HEK293 (cell line): ENCODE data around the gene PIK3R3.

Experiments used
- CTCF ChIP-seq: fragments of 450-650 bp; formaldehyde crosslinking; IDR thresholded peaks from 2 replicates; pipeline ENCODE4 v1.5.1; 2016; ENCODE audit warnings: missing biosample characterization, missing genetic modification characterization
- REST ChIP-seq: fragments of 450-650 bp; formaldehyde crosslinking; IDR thresholded peaks from 2 replicates; pipeline ENCODE4 v1.5.1; 2016; ENCODE audit warnings: missing biosample characterization, missing genetic modification characterization
- ZNF426 ChIP-seq: fragments of 450-650 bp; formaldehyde crosslinking; IDR thresholded peaks from 2 replicates; pipeline ENCODE4 v1.5.1; 2017; ENCODE audit warnings: missing biosample characterization, missing genetic modification characterization, mild to moderate bottlenecking, inconsistent platforms, moderate library complexity
- TF ChIP-seq, protein P1 (sequence below): fragments of 450-650 bp; formaldehyde crosslinking; IDR thresholded peaks from 2 replicates; pipeline ENCODE4 v1.5.1; 2016; ENCODE audit warnings: missing biosample characterization, missing genetic modification characterization

DNA sequence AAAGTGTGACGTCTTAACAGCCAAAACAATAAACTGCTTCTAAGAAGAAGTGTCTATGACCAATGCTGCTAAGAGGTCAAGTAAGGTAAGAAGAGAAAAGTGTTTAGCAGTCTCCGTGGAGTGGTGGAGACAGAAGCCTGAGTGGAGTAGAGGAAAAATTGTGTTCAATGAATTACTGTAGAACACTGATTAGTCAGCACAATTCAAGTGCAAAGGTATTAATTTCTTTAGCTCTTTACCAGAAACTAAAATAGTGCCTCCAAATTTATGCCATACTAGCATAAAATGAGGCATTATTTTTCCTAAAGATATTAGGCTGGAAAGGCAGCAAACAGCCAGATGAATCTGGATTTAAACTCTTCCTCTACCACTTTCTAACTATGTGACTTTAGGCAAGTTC lies 56.1 kb downstream of the PIK3R3 start:
- TF ChIP-seq, protein P1, sequence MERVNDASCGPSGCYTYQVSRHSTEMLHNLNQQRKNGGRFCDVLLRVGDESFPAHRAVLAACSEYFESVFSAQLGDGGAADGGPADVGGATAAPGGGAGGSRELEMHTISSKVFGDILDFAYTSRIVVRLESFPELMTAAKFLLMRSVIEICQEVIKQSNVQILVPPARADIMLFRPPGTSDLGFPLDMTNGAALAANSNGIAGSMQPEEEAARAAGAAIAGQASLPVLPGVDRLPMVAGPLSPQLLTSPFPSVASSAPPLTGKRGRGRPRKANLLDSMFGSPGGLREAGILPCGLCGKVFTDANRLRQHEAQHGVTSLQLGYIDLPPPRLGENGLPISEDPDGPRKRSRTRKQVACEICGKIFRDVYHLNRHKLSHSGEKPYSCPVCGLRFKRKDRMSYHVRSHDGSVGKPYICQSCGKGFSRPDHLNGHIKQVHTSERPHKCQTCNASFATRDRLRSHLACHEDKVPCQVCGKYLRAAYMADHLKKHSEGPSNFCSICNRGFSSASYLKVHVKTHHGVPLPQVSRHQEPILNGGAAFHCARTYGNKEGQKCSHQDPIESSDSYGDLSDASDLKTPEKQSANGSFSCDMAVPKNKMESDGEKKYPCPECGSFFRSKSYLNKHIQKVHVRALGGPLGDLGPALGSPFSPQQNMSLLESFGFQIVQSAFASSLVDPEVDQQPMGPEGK (tag by site-specific recombination): no peak
- TF ChIP-seq CTCF (tag by site-specific recombination) (no peak), ZNF426 (tag by site-specific recombination) (no peak), REST (tag by site-specific recombination) (no peak)
